WTC11 (cell line): Measurements from ENCODE around the gene CLDN6. TPM values are rescaled to one million over a fixed set of nuclear protein-coding genes. Genes with fewer than 3 reads are reported as not detected.

Experiments
- ATAC-seq: fragments of 200-7000 bp; cut with Tn5 transposase; 2 replicates; pipeline ENCODE4 v1.10.0; 2021; ENCODE audit warnings: mild to moderate bottlenecking, moderate library complexity
- CTCF ChIA-PET: fragments of 300-600 bp; sonication (Branson Sonifier 250); formaldehyde crosslinking; loops from one replicate; lab custom pipeline; 2021; ENCODE audit warnings: antibody characterized with exemption; lab: Charles Lee
- POLR2A ChIA-PET: fragments of 350-600 bp; sonication (Branson Sonifier 250); formaldehyde crosslinking; loops from one replicate; lab custom pipeline; 2021; ENCODE audit warnings: antibody characterized with exemption; lab: Charles Lee
- DNase-seq: peaks from one replicate; pipeline ENCODE4 v3.0.0; 2021; ENCODE audit warnings: low spot score
- H3K27ac Mint-ChIP-seq: 2 replicates; pipeline ENCODE4 v1.8.0; 2021; ENCODE audit warnings: mixed read lengths
- H3K27me3 Mint-ChIP-seq: 2 replicates; pipeline ENCODE4 v1.8.0; 2021; ENCODE audit warnings: low read depth, mild to moderate bottlenecking, moderate library complexity, mixed read lengths
- H3K36me3 Mint-ChIP-seq: 2 replicates; pipeline ENCODE4 v1.8.0; 2021; ENCODE audit warnings: mixed read lengths
- H3K4me1 Mint-ChIP-seq: 2 replicates; pipeline ENCODE4 v1.8.0; 2022; ENCODE audit warnings: mixed read lengths
- H3K4me3 Mint-ChIP-seq: 2 replicates; pipeline ENCODE4 v1.8.0; 2021; ENCODE audit warnings: mild to moderate bottlenecking, moderate library complexity, mixed read lengths
- H3K9me3 Mint-ChIP-seq: 2 replicates; pipeline ENCODE4 v1.8.0; 2021; ENCODE audit warnings: mixed read lengths
- ATF1 ChIP-seq: sonication (generic); formaldehyde crosslinking; IDR thresholded peaks from 2 replicates; pipeline ENCODE4 v1.8.1; 2023; ENCODE audit warnings: mild to moderate bottlenecking, moderate library complexity, missing genetic modification reagents
- GABPB1 ChIP-seq: sonication (generic); formaldehyde crosslinking; IDR thresholded peaks from 2 replicates; pipeline ENCODE4 v1.8.1; 2023; ENCODE audit warnings: mild to moderate bottlenecking, missing genetic modification reagents
- HMGA2 ChIP-seq: fragments of 250-450 bp; sonication (Bioruptor Pico); IDR thresholded peaks from 2 replicates; pipeline ENCODE4 v1.4.0; 2021; ENCODE audit warnings: mild to moderate bottlenecking, moderate library complexity
- KAT7 ChIP-seq: sonication (generic); formaldehyde crosslinking; IDR thresholded peaks from 2 replicates; pipeline ENCODE4 v1.8.1; 2023; ENCODE audit warnings: missing genetic modification reagents, mild to moderate bottlenecking, borderline replicate concordance
- PRRX2 ChIP-seq: fragments of 250-450 bp; sonication (Bioruptor Pico); IDR thresholded peaks from 2 replicates; pipeline ENCODE4 v1.8.0; 2021; ENCODE audit warnings: mild to moderate bottlenecking
- RELA ChIP-seq: sonication (generic); formaldehyde crosslinking; IDR thresholded peaks from 2 replicates; pipeline ENCODE4 v1.8.1; 2022; ENCODE audit warnings: missing genetic modification reagents, mild to moderate bottlenecking, borderline replicate concordance
- TCF7 ChIP-seq: sonication (generic); formaldehyde crosslinking; IDR thresholded peaks from 2 replicates; pipeline ENCODE4 v1.8.0; 2022; ENCODE audit warnings: mild to moderate bottlenecking, low read depth, missing genetic modification reagents, moderate library complexity
- ZNF219 ChIP-seq: sonication (generic); formaldehyde crosslinking; IDR thresholded peaks from 2 replicates; pipeline ENCODE4 v1.8.0; 2023; ENCODE audit warnings: missing genetic modification reagents, mild to moderate bottlenecking, borderline replicate concordance
- ZNF396 ChIP-seq: fragments of 250-450 bp; sonication (Bioruptor Pico); IDR thresholded peaks from 2 replicates; pipeline ENCODE4 v1.8.0; 2021; ENCODE audit warnings: mild to moderate bottlenecking, moderate library complexity, borderline replicate concordance
- ZNF416 ChIP-seq: fragments of 250-450 bp; sonication (Bioruptor Pico); IDR thresholded peaks from 2 replicates; pipeline ENCODE4 v1.9.0; 2021; ENCODE audit warnings: mild to moderate bottlenecking, inconsistent platforms
- ZNF423 ChIP-seq: fragments of 250-450 bp; sonication (Bioruptor Pico); IDR thresholded peaks from 2 replicates; pipeline ENCODE4 v2.1.2; 2022; ENCODE audit warnings: mild to moderate bottlenecking, moderate library complexity
- total RNA-seq: library from RNA; stranded (reverse); gene quantifications from 3 replicates; pipeline ENCODE4 v1.2.3, GENCODE V29; 2021
- TF ChIP-seq, protein P1 (sequence below): sonication (generic); formaldehyde crosslinking; IDR thresholded peaks from 2 replicates; pipeline ENCODE4 v1.8.0; 2023; ENCODE audit warnings: missing genetic modification reagents
- TF ChIP-seq, protein P2 (sequence below): sonication (generic); formaldehyde crosslinking; IDR thresholded peaks from 2 replicates; pipeline ENCODE4 v1.8.1; 2023; ENCODE audit warnings: mild to moderate bottlenecking, missing genetic modification reagents
- TF ChIP-seq, protein P3 (sequence below): sonication (generic); formaldehyde crosslinking; IDR thresholded peaks from 2 replicates; pipeline ENCODE4 v1.8.0; 2022; ENCODE audit warnings: mild to moderate bottlenecking, missing genetic modification reagents
- TF ChIP-seq, protein P4 (sequence below): fragments of 250-450 bp; sonication (Bioruptor Pico); IDR thresholded peaks from 2 replicates; pipeline ENCODE4 v2.1.2; 2022; ENCODE audit warnings: mild to moderate bottlenecking, moderate library complexity
- TF ChIP-seq, protein P5 (sequence below): sonication (generic); formaldehyde crosslinking; IDR thresholded peaks from 2 replicates; pipeline ENCODE4 v1.8.1; 2022; ENCODE audit warnings: mild to moderate bottlenecking, missing genetic modification reagents, moderate library complexity, borderline replicate concordance
- TF ChIP-seq, protein P6 (sequence below): fragments of 250-450 bp; sonication (Bioruptor Pico); IDR thresholded peaks from 2 replicates; pipeline ENCODE4 v1.9.0; 2021; ENCODE audit warnings: mild to moderate bottlenecking

The CLDN6 gene
- total RNA-seq, 1 experiment from 2014 or later = 746 TPM

DNA sequence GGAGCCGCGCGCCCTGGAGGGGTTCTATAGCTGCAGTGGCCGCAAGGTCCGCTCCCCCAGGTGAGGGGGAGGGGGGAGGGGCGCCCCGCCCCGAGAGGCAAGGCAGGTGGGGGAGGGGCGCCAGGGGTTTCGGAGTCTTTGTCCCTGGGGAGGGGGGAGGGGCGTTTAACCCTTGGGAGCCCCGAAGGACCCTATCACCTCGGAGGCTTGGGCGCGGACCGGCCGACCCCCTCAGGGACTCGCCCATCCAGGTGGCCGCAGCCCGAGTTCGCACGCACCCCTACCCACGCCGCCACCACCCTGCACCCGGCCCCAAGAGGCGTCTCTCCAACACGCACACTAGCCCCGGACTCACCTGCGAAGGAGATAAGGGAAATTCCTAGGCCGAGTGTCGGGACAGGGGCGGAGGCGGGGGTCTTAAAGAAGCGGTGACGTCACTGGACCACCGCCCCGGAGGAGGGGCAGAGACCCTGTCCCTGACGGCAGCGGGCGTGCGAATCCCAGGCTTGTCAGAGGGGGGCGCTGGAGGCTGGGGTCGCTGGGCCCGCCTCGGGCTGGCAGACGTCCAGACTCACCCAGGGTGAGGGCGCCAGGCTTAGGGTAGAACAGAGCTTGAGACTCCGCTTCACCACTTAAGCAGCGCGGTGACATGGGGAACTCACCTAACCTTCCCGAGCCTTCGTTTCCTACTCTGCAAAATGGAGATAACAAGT is at the start of gene CLDN6 (continued):
- TF ChIP-seq, protein P1, sequence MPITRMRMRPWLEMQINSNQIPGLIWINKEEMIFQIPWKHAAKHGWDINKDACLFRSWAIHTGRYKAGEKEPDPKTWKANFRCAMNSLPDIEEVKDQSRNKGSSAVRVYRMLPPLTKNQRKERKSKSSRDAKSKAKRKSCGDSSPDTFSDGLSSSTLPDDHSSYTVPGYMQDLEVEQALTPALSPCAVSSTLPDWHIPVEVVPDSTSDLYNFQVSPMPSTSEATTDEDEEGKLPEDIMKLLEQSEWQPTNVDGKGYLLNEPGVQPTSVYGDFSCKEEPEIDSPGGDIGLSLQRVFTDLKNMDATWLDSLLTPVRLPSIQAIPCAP (CRISPR knock-in tag) = no peak
- TF ChIP-seq, protein P2, sequence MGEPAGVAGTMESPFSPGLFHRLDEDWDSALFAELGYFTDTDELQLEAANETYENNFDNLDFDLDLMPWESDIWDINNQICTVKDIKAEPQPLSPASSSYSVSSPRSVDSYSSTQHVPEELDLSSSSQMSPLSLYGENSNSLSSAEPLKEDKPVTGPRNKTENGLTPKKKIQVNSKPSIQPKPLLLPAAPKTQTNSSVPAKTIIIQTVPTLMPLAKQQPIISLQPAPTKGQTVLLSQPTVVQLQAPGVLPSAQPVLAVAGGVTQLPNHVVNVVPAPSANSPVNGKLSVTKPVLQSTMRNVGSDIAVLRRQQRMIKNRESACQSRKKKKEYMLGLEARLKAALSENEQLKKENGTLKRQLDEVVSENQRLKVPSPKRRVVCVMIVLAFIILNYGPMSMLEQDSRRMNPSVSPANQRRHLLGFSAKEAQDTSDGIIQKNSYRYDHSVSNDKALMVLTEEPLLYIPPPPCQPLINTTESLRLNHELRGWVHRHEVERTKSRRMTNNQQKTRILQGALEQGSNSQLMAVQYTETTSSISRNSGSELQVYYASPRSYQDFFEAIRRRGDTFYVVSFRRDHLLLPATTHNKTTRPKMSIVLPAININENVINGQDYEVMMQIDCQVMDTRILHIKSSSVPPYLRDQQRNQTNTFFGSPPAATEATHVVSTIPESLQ = 0 out of 2 replicates have a peak, but pooled peaks have one; percentile 62
- peak; percentile 65; the same call in 1 of the 2 replicates for TF ChIP-seq ATF1 (CRISPR knock-in tag)
- TF ChIP-seq, protein P3, sequence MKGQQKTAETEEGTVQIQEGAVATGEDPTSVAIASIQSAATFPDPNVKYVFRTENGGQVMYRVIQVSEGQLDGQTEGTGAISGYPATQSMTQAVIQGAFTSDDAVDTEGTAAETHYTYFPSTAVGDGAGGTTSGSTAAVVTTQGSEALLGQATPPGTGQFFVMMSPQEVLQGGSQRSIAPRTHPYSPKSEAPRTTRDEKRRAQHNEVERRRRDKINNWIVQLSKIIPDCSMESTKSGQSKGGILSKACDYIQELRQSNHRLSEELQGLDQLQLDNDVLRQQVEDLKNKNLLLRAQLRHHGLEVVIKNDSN = peak; percentile 67; the same call in 1 of the 2 replicates
- no peak; the same call in 1 of the 2 replicates for TF ChIP-seq ZNF423 (CRISPR knock-in tag)
- TF ChIP-seq, protein P4, sequence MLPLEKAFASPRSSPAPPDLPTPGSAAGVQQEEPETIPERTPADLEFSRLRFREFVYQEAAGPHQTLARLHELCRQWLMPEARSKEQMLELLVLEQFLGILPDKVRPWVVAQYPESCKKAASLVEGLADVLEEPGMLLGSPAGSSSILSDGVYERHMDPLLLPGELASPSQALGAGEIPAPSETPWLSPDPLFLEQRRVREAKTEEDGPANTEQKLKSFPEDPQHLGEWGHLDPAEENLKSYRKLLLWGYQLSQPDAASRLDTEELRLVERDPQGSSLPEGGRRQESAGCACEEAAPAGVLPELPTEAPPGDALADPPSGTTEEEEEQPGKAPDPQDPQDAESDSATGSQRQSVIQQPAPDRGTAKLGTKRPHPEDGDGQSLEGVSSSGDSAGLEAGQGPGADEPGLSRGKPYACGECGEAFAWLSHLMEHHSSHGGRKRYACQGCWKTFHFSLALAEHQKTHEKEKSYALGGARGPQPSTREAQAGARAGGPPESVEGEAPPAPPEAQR = no peak
- TF ChIP-seq RELA (CRISPR knock-in tag) = no peak
- no peak for TF ChIP-seq HMGA2 (CRISPR knock-in tag)
- TF ChIP-seq ZNF219 (CRISPR knock-in tag) = no peak
- TF ChIP-seq PRRX2 (CRISPR knock-in tag) = no peak
- TF ChIP-seq TCF7 (CRISPR knock-in tag) = no peak
- TF ChIP-seq, protein P5, sequence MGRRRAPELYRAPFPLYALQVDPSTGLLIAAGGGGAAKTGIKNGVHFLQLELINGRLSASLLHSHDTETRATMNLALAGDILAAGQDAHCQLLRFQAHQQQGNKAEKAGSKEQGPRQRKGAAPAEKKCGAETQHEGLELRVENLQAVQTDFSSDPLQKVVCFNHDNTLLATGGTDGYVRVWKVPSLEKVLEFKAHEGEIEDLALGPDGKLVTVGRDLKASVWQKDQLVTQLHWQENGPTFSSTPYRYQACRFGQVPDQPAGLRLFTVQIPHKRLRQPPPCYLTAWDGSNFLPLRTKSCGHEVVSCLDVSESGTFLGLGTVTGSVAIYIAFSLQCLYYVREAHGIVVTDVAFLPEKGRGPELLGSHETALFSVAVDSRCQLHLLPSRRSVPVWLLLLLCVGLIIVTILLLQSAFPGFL (CRISPR knock-in tag) = no peak
- TF ChIP-seq, protein P6, sequence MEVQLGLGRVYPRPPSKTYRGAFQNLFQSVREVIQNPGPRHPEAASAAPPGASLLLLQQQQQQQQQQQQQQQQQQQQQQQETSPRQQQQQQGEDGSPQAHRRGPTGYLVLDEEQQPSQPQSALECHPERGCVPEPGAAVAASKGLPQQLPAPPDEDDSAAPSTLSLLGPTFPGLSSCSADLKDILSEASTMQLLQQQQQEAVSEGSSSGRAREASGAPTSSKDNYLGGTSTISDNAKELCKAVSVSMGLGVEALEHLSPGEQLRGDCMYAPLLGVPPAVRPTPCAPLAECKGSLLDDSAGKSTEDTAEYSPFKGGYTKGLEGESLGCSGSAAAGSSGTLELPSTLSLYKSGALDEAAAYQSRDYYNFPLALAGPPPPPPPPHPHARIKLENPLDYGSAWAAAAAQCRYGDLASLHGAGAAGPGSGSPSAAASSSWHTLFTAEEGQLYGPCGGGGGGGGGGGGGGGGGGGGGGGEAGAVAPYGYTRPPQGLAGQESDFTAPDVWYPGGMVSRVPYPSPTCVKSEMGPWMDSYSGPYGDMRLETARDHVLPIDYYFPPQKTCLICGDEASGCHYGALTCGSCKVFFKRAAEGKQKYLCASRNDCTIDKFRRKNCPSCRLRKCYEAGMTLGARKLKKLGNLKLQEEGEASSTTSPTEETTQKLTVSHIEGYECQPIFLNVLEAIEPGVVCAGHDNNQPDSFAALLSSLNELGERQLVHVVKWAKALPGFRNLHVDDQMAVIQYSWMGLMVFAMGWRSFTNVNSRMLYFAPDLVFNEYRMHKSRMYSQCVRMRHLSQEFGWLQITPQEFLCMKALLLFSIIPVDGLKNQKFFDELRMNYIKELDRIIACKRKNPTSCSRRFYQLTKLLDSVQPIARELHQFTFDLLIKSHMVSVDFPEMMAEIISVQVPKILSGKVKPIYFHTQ (CRISPR knock-in tag) = no peak
- no peak for TF ChIP-seq ZNF396 (CRISPR knock-in tag)
- no peak for TF ChIP-seq KAT7 (CRISPR knock-in tag)

DNA sequence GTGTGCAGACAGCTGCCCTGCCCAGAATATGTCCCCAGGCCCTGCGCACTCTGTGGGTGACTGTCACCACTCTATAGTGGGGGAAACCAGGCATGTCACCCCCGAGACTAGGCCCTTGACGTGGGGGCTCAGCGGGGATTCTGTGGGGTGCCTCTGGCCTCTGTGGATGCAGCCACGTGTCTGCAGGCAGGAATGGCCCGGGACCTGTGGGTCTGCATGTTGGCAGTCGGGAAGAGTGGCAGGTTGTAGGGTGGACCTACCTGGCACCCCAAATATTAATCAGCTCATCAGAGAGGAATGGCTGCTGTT is 48.4 kb upstream of the CLDN6 start:
- H3K36me3 Mint-ChIP-seq = no peaks in the 10 kb centered on the region
- DNase-seq (no peak), ATAC-seq (no peak)
- H3K4me3 Mint-ChIP-seq = no peak overlapping the region
- H3K27me3 Mint-ChIP-seq = no peaks in the 10 kb centered on the region
- TF ChIP-seq ZNF416 = no peak
- TF ChIP-seq GABPB1 (CRISPR knock-in tag) = 0 out of 2 replicates have a peak, but pooled peaks have one; percentile 12
- POLR2A ChIA-PET = no interaction called here
- H3K27ac Mint-ChIP-seq = no peak overlapping the region; the same call in 1 of the 2 replicates
- no peaks in the 10 kb centered on the region for H3K9me3 Mint-ChIP-seq
- CTCF ChIA-PET = interaction anchor here (1.1 kb wide), 1 partner anchor 64 kb away, joined by 3 read pairs; no protein-coding TSS in a partner anchor
- H3K4me1 Mint-ChIP-seq = peaks cover 26% of the 10 kb centered on the region
